Activated gamma-delta T cell treated with Interleukin-2 at 50 U/mL for 16 hours (primary cell): ENCODE results near the gene NOVA2.
A peak's percentile ranks its signal among the peaks of the same experiment; 100 is the strongest.

Experiments
- DNase-seq: peaks from one replicate; pipeline ENCODE4 v3.0.0-alpha.2; 2020

Gene NOVA2

DNA sequence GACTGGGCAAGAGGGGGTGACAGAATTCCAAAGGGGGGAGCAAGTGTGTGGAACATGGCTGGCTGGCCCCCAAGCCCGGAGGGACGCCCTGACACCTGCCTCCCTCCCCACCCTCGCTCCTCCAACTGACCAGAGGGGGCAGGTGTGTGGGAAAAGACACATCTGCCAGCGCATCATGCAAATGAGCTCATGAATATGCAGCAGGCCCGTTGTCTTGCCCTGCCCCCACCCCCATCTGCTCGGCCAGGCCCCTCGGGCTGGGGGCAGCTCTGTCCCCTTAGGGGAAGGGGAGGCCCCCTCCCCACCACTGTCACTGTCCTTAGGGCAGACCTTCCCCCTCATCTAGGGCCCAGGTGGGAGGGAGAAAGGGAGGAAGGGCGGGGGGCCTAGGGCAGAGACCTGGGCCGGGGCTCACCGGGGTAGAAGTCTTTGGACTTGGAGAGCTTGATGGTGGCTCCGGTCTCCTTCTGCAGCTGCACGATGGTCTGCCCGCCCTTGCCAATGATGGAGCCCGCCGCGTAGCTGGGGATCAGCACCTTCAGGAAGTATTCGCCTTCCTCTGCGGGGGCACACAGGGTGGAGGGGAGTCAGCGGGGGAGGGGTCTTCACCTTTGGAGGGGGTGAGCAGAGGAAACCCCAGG is 12.9 kb downstream of the NOVA2 start:
- no peak for DNase-seq

DNA sequence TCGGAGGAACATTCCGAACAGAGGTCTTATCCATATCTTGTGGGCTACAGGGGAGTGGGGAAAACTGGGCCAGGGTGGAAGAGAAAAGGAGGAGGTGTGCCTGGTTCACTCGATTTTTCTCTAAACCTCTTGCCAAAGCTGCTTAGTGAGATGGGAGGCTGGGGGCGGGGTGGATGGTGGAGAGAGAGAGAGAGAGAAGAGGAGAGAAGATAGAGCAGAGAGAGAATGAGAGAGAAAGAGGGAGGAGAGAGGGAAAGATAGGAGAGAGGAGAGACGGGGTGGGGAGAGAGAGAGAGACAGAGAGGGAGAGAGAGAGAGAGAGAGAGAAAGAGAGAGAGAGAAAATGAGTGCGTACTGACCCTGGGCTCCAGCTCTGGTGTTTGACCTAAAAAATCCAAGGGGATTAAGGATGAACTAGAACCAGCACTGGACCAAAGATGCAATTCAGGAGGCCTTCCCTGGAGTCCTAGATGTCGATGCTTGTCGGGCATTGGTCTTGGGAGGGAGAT is 14.1 kb downstream of the NOVA2 start:
- DNase-seq, result no peak

DNA sequence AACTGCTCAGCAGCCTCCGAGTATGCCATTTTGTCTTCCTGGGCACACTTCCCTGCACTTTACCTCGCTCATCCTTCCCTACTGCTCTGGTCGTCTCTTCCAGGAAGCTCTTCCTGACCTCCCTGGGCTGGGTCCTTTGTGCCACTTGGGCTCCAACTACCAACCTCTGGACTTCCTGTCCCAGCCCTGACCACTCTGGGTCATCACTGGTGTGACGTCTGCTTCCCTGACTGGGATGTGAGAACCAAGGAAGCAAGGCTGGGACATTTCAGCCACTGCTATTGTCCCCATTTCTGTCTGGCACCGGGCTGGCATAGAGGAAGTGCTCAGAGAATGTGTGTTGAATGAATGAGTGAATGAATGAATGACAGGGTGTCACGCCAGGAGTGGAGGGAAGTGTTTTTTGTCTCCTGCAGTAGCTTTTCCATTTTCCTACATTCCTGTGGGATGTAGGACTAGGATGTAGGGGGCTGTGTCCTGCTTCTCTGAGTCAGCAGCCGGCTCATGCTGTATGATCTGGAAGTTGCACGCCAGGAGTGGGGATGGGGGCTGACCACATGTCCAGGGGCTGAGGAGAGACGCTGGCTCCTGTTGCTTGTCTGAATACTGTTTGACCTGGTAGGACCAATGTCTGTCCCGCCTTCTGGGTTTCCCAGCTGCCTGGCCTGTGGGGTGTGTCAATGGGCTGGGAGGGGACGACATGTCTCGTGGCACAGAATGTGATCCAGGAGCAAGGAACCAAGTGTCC is 14.7 kb downstream of the NOVA2 start:
- no peak for DNase-seq

DNA sequence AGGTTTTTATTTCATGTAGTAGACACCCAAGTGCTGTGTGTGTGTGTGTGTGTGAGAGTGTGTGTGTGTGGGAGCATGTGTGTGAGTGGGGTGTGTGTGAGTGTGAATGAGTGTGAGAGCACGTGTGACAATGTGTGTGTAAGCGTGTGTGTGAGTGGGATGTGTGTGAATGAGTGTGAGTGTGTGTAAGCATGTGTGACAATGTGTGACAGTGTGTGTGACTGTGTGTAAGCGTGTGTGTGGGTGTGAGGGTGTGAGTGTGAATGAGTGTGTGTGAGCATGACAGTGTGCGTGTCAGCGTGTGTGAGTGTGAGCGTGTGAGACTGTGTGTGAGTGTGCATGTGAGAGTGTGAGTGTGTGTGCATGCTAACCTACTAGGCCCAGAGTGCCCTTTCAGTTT is 15.3 kb downstream of the NOVA2 start:
- no peak for DNase-seq

DNA sequence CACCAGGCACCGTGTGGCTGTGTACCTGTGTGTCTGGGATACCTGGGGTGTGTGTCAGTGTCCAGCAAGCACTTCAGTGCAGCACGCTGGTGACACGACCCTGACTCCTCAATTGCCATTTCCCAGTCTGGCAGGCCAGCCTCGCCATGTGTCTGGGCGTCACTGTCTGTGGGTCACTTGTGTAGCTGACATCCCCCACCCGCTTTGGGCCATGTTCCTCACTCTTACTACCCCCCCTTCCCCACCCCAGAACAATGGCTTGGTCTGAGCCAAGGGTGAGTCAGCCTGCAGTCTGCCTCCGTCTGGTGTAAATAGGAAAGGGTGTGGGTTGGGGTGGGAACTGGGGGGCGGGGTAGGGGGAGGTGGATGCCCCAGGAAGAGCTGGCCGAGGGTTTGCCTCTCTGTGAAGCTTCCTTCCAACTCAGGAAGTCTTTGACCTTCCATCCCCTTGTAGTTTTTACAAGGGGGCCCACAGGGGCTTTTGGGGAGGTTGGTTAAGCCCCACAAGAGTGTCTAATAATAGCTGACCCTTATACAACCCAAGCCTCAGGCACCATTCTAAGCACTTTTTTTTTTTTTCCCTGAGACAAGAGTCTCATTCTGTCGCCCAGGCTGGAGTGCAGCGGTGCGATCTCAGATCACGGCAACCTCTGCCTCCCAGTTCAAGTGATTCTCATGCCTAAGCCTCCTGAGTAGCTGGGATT is 17.6 kb downstream of the NOVA2 start:
- DNase-seq, result no peak

DNA sequence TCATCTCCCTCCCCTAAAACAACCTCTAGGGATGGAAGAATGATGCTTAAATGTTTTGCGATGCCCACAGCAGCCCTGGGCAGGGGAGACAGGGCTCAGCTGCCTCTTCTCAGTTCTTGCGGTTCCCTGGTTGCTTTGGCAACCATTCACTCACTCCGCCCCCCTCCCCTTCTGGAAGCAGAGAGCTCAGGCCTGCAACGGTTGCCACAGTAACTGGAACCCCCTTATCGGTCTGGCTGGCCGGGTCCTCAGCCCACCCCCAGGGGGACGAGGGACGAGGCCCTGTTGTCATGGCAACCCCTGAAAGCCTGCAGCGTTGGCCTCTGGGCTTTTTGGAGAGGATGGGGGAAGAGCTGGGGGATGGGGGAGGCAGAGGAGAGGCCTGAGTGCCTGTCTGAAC is 19.5 kb downstream of the NOVA2 start:
- no peak for DNase-seq

DNA sequence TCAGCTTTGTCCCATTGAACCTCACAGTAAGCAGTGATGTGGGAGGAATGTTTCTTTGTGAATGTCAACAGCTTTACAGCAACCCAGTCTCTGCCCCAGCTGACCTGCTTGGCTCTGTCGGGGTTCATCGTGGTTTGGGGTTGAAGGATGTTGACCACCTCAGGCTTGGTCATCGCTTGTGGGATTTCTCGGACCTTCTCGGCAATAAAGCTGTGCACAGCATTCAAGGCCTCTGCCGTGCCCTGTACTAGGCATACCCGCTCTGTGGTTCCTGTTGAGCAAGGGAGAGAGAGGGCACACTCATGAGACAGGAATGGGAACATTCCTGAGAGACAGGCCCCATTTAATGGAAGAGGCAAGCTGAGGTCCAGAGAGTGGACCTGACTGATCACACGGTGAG is 20.0 kb downstream of the NOVA2 start:
- DNase-seq, result no peak

DNA sequence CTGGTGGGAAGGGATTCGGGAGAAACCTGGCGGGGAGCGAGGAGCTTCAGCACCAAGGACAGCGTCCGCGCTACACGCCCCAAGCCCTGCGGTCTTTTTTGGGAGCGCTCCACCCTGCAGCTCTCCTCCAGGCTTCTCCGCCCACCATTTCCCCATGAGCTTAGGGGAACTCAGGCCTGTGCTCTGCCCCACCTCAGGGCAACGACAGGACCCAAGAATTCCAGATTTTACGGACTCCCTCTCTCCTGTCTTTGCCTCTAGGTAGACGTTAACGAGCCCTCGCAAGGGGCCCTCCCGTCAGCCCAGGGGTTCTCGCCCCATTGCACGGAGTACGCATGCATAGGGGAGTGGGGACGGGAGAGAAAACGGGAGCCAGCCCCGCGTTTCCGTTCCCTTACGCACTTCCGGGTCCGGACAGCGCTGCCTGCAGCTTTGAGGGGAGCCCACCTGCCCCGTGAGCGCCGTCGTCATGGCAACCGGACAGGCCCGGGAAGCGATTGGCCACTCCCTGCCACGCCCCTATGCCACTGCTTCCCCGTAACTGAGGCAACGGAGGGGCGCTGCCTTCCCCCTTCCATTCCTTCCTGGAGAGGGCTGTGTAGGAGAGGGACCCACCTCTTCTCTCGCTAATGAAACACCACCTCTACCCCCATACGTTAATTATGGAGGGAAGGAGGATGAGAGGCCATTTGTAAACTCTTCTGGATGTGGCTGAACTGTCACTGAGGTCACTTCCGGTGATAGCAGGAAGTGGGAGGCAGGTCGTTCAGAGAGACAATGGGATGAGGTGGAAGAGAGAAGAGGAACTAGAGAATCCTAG is 20.8 kb downstream of the NOVA2 start:
- no peak for DNase-seq

DNA sequence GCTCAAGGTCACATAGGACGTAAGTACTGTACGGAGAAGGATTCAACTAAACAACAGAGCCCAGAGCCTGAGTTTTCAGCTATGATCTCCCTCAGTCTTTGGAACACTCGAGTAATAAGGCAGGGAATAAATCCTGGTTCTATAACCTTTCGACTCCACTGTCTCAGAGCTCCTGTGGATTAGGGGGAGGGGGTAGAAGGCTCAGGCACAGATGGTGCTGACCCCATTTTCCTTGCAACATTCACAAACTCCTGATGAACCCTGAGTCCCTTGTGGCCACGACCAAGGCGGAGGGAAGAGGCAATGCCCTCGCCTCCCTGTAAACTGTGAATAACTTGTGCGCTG is 21.4 kb downstream of the NOVA2 start:
- no peak for DNase-seq

DNA sequence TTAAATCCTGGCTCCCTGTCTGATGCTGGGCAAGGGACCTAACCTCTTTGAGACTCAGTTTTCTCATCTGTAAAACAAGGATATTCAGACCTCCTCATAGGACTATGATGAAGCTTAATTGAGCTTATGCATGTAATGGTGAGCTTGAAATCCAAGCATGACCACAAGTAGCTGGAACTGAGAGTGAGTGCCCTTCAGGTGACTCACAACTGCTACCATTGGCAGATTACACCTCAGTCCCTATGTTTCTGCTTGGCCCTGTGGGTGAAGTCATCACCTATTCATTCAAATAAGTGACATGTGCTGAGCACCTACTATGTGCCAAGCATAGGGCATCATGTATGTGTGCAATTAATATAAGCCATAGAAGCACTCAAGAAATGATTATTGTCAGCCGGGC is 25.7 kb downstream of the NOVA2 start:
- no peak for DNase-seq

DNA sequence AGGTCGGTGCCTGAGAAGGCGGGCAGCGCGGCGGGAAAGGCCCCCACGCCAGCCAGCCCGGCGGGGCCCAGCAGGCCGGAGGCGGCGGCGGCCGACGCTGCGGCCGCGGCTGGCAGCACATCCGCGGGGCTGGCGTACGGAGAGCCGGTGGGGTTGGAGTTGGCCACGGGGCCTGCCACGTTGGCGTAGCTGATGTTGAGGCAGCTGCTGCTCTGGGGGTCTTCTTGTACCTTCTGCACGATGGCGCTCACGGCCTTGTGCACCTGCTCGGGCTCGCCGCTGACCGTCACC is 33.2 kb downstream of the NOVA2 start:
- no peak for DNase-seq

DNA sequence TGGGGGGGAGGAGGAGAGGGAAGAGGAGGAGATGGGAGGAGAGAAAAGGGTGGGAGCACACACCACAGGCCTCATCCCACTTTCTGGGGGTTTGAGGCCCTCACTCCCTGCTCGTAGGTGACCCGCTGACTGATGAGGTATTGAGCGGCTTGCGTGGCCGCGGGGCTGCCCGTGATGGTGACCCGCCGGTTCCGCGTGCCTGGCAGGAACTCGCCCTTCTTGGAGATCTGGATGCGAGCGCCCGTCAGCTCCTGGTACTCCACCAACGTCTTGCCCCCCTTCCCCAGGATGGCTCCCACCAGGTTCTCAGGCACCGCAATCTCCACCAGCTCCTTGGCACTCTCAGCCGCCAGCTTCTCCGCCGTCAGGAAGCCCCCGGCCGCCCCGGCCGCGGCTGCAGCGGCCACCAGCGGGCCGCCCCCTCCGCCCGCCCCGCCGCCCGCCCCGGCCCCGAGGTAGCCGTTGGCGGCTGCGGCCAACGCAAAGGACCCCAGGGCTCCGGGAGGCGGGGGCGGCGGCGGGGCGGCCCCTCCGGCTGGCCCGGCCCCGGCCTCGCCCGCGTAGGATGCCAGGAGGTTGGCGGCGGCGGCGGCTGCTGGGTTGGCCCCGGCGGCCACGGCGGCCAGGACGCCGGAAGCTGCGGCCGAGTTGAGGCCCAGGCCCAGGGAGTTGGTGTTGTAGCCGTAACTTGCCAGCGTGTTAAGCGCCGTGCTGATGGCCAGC is 33.7 kb downstream of the NOVA2 start:
- DNase-seq, result no peak

DNA sequence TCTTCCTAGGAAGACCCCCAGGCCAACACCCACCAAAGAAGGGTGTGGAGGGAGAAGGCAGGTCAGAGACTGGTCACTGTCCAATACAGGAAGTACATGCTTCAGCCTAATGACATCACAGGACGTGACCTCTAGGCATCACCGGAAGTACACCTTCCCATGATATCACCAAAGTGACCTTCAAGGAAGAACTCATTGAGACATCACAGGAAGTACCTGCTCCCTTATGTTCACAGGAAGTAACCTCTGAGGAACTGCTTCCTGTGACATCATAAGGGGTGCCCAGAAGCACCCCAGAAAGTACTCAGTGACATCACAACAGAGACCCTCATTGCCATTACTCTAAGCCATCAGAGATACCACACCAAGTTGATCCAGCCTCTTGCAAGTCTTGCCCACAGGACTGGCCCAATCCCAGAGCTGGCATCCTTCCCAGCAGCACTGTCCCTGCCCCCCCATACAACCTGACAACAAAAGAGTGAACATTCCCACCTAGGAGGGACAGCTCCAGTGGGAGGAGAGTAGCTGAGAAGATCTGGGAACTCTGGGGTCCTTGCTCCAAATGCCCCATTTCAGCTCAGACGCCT is 34.8 kb downstream of the NOVA2 start:
- DNase-seq, result no peak

DNA sequence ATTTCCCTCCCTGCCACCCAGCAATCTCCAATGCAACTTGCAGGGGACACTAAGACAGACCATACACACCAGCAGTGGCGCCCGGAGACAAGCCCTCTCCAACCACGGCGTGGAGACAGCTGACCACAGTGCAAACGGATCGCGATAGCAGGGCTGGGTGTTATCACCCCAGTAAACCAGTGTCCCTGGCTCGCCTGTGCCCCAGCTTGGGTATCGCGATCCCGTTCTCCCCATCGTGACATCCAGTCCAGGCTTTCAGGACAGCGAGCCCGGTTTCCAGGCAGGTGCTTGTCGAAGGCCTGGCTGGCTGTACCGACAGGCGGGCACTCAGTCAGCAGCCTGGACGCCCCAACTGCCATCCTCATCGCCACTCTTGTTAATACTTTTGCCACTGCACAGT is 38.4 kb downstream of the NOVA2 start:
- DNase-seq, result no peak

DNA sequence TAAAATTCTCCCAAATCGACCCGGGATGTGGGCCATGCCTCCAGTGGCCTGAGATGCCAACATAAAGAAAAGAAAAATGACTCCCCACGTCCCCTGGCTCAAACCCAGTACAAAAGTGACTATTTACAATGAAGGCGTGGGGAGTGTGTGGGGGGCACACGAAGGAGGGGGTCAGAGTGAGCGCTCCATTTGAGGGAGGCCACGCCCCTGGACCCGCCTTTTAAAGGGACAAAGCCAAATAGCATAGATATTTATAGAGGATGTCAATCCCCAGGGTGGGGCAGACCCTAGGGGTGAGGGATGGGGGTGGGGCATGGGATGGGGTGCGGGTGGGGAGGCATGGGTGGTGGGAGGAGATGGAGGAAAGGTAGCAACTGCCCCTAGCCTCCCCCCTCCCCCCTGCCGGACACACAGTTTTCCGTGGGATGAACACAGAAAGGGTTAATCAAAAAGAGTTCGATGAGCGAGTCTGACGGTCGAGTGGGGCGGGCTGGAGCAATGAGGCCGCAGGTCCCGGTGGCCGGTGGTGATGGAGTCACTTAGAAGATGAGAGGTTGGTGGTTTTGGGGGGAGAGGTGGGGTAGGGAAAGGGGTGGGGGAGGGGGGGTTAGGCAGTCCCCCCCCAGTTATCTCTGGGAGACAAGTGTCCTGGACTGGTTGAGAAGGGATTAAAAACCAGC is 39.0 kb downstream of the NOVA2 start:
- no peak for DNase-seq

DNA sequence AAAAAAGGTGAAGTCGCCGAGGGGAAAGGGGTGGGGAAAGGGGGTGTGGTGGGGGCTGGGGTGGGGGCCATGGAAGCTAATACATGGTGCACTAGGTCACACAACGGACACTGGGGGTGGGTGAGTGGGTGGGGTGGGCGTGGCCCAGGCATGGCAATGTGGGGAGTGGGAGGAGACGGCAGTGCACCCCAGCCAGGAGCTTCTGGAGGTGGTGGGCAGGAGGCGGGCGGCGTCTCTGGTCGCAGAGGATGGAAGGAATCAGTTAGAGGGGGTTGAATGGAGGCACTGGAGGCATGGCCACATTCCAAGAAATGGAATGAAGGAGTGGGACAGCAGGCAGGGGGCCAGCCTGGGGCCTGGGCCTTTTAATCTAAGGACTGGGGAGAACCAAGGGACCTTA is 39.9 kb downstream of the NOVA2 start:
- no peak for DNase-seq

DNA sequence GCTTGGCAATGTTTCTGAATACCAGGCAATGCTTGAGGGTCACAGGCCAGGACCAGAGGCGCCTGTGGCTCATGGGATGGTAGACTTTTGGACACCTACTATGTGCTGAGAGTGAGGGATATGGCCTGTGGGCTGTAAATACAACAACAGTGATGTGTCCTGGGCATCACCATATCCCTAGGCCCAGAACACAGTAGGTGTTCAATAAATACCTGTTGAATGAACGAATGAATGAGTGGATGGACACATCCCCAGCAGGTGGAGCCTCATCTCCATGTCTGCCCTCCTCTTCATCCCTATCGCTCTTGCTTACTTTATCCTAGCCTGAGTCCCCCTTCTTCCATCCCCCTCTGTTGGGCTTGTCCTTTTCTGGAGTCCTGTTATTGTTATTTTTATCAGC is 42.6 kb downstream of the NOVA2 start:
- DNase-seq, result no peak

DNA sequence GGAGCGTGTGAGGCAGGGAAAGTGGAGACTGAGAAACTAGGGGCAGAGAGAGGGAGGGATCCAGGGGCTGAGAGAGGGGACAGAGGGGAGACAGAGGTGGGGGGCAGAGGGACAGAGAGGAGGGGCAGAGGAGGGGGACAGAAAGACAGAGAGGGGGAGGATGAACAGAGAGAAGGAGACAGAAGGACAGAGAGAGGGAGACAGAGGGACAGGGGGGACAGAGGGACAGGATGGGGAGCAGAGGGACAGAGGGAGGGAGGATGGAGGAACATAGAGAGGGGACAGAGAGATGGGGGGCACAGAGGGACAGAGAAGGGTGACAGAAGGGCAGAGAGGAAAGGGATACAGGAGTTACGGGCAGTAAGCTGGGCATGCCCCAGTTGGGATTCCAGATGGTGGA is 44.4 kb downstream of the NOVA2 start:
- no peak for DNase-seq

DNA sequence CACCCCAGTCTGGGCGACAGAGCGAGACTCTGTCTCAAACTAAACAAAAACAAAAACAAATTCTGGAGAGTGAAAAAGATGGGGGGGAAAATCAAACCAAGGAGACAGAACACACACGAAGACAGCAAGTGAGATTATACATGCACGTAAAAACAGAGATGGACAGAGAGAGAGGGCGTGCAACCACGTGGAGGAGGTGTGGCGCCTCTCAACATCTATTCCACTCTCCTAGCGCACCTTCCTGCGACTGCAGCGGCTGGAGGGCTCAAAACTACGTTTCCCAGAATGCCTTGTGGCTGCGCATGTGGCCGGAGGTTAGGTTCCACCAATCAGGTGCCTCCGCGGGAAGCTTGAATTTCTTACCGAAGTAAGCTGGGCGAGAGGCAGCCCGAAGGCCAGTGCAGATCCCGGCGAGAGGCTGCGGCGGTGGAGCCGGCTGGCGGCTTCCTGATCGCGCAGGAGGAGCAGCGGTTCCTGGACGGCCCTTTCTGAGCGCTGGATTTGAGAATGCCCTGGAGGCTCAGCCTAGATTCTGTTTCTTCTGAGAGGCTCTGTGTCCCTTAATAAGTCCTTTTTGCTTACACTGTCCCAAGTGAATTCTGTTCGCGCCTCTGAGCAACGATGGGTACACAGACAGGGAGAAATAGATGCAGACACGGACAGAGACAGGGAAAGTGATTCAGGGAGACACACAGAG is 46.0 kb downstream of the NOVA2 start:
- DNase-seq, result peak; percentile 80

DNA sequence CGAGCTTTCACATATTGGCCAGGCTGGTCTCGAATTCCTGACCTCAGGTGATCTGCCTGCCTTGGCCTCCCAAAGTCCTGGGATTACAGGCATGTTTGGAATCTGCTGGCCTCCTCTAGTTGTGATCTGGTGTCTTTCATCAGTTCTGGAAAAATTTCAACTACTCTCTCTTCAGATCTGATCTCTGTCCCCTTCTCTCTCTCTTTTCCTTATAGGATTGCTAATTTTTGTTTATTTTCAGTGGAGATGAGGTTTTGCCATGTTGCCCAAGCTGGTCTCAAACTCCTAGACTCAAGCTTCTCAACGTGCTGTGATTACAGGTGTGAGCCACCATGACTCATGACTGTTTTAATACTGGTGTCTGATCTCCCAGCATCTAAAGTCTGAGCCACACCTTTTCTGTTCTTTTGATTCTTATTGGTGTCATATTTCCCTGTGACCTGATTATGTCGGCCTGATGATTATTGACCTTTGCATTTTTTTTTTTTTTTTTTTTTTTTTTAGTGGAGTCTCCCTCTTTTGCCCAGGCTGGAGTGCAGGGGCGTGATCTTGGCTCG is 48.7 kb downstream of the NOVA2 start:
- DNase-seq, result no peak

DNA sequence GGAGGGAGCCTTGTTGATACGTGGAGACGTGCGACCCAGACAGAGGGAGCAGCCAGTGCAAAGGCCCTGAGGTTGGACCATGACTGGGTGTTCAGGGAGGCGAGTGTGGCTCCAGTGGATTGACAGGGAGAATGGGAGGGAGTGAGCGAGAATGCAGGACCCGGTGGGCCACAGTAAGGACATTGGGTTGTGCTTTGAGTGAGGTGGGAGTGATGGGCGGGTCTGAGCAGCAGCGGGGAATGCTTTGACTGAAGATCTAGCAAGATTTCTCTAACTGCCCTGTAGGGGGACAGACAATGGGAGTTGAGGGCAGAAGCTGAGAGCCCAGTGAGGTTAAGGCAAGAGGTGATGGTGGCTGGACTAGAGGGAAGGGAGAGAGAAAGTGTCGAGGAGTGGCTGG is 51.4 kb downstream of the NOVA2 start:
- DNase-seq, result no peak
